Smooth muscle cell (in vitro differentiated cells): ENCODE results near the gene TRPM5. TPM values are rescaled to one million over a fixed set of nuclear protein-coding genes. Genes with fewer than 3 reads are reported as not detected.

Experiments used
- DNase-seq: peaks from one replicate; lab custom pipeline; 2025; ENCODE audit not compliant: unreplicated experiment; lab: John Stamatoyannopoulos, UW
- H2AFZ ChIP-seq: fragments of 200-600 bp; sonication (generic); 2 replicates; pipeline ENCODE4 v1.6.0; 2016; ENCODE audit warnings: antibody characterized with exemption, low read depth, mild to moderate bottlenecking
- H3F3A ChIP-seq: fragments of 200-600 bp; sonication (generic); 2 replicates; pipeline ENCODE4 v1.6.0; 2017; ENCODE audit warnings: antibody characterized with exemption, low read depth
- H3K27ac ChIP-seq: fragments of 200-600 bp; sonication (generic); 2 replicates; pipeline ENCODE4 v1.5.1; 2016; ENCODE audit warnings: low read depth, mild to moderate bottlenecking
- H3K27me3 ChIP-seq: fragments of 200-600 bp; sonication (generic); 2 replicates; pipeline ENCODE4 v1.6.1; 2016; ENCODE audit warnings: low read depth, mild to moderate bottlenecking
- H3K36me3 ChIP-seq: fragments of 200-600 bp; sonication (generic); 2 replicates; pipeline ENCODE4 v1.5.1; 2016; ENCODE audit warnings: low read depth
- H3K4me1 ChIP-seq: fragments of 200-600 bp; sonication (generic); 2 replicates; pipeline ENCODE4 v1.5.1; 2016; ENCODE audit warnings: low read depth
- H3K4me2 ChIP-seq: fragments of 200-600 bp; sonication (generic); 2 replicates; pipeline ENCODE4 v1.6.0; 2016; ENCODE audit warnings: mild to moderate bottlenecking
- H3K4me3 ChIP-seq: fragments of 200-600 bp; sonication (generic); 2 replicates; pipeline ENCODE4 v1.5.1; 2016; ENCODE audit warnings: mild to moderate bottlenecking
- H3K79me2 ChIP-seq: fragments of 200-600 bp; sonication (generic); 2 replicates; pipeline ENCODE4 v1.6.0; 2016; ENCODE audit warnings: low read depth, mild to moderate bottlenecking
- H3K9ac ChIP-seq: fragments of 200-600 bp; sonication (generic); 2 replicates; pipeline ENCODE4 v1.6.0; 2016; ENCODE audit warnings: low read depth
- H3K9me3 ChIP-seq: fragments of 200-600 bp; sonication (generic); replicated peaks from 2 replicates; pipeline ENCODE4 v1.5.1; 2016; ENCODE audit warnings: low read depth
- H4K20me1 ChIP-seq: fragments of 200-600 bp; sonication (generic); 2 replicates; pipeline ENCODE4 v1.6.0; 2016; ENCODE audit warnings: low read depth
- WGBS: methylation state at CpG from one replicate; pipeline ENCODE4 v1.1.7; 2016; ENCODE audit warnings: low lambda C conversion rate; 5-methylcytosine and 5-hydroxymethylcytosine counted together
- polyA plus RNA-seq: library from polyadenylated mRNA; unstranded; fragments of >200 nt; fragmentation: Nextera tagmentation; extraction: Ambion mirVana; gene quantifications from 2 replicates; pipeline ENCODE4 v1.2.1, GENCODE V29; 2016
- total RNA-seq: library from RNA; depleted of rRNA; stranded (reverse); fragments of >200 nt; gene quantifications from 2 replicates; pipeline ENCODE4 v1.2.3, GENCODE V29; 2014
- TF ChIP-seq, protein P1 (sequence below): fragments of 200-600 bp; sonication (generic); IDR thresholded peaks from 2 replicates; pipeline ENCODE4 v1.5.1; 2017; ENCODE audit warnings: borderline replicate concordance, mild to moderate bottlenecking, antibody characterized with exemption; ENCODE audit not compliant: insufficient read depth, poor library complexity, severe bottlenecking

TRPM5 gene
- total and polyA plus RNA-seq, 2 experiments from 2014 or later = not detected

DNA sequence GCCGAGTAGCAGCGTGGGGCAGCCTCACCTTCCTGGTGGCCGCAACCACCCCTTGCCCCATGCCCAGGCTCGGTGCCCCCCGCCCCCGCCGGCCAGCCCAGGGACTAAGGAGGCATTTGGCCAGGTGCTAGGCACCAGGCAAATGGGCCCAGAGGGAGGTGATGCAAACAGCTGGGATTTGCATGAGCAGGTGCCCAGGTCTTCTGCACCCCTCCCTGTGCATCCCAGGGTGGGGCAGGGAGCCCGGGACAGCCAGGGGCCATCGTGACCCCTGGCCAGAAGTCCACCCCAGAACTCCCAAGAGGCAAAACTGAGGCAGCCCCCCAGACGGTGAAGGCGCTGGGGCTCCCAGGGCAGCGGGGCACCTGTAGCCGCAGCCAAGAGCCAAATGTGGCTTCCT lies 18.1 kb downstream of the TRPM5 start:
- no peaks in the 10 kb centered on the region for H3F3A ChIP-seq
- 96% methylated on average over 13 of the region's 13 CpGs for WGBS
- H2AFZ ChIP-seq = no peak overlapping the region
- no peaks in the 10 kb centered on the region for H3K79me2 ChIP-seq
- no peak overlapping the region for H3K27ac ChIP-seq
- H4K20me1 ChIP-seq = no peaks in the 10 kb centered on the region
- no peaks in the 10 kb centered on the region for H3K27me3 ChIP-seq
- H3K36me3 ChIP-seq = no peaks in the 10 kb centered on the region
- no peaks in the 10 kb centered on the region for H3K9me3 ChIP-seq
- no peak overlapping the region for H3K4me2 ChIP-seq
- H3K9ac ChIP-seq = no peak overlapping the region
- H3K4me3 ChIP-seq = no peak overlapping the region
- H3K4me1 ChIP-seq = no peaks in the 10 kb centered on the region
- TF ChIP-seq, protein P1, sequence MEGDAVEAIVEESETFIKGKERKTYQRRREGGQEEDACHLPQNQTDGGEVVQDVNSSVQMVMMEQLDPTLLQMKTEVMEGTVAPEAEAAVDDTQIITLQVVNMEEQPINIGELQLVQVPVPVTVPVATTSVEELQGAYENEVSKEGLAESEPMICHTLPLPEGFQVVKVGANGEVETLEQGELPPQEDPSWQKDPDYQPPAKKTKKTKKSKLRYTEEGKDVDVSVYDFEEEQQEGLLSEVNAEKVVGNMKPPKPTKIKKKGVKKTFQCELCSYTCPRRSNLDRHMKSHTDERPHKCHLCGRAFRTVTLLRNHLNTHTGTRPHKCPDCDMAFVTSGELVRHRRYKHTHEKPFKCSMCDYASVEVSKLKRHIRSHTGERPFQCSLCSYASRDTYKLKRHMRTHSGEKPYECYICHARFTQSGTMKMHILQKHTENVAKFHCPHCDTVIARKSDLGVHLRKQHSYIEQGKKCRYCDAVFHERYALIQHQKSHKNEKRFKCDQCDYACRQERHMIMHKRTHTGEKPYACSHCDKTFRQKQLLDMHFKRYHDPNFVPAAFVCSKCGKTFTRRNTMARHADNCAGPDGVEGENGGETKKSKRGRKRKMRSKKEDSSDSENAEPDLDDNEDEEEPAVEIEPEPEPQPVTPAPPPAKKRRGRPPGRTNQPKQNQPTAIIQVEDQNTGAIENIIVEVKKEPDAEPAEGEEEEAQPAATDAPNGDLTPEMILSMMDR = no peak
- no peak for DNase-seq

DNA sequence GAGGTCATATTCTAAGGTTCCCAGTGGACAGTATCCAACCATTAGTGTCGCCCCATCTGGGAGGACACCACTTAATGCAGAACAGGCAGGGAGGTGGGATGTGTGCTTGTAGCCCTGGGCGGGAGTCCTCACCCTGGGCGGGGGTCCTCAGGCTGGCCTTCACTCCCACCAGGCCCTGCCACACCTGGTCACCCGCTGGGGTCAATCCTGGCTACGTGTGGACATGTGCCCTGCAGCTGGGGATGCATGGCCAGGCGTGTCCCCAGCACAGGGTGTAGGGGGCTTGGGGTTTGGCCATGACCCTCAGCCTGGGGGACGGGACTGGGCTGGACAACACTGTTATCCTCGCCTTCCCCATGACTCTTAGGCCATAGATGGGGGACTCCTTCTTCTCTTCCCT lies 18.8 kb downstream of the TRPM5 start:
- no peaks in the 10 kb centered on the region for H4K20me1 ChIP-seq
- H3K4me3 ChIP-seq = no peak overlapping the region
- WGBS = 91% methylated on average over 8 of the region's 8 CpGs
- H3K9ac ChIP-seq = no peak overlapping the region
- DNase-seq = no peak
- H3K79me2 ChIP-seq = no peaks in the 10 kb centered on the region
- no peaks in the 10 kb centered on the region for H3K9me3 ChIP-seq
- no peak overlapping the region for H3K27ac ChIP-seq
- H3K4me1 ChIP-seq = no peaks in the 10 kb centered on the region
- H3F3A ChIP-seq = no peaks in the 10 kb centered on the region
- no peak overlapping the region for H2AFZ ChIP-seq
- TF ChIP-seq, protein P1 = no peak
- no peaks in the 10 kb centered on the region for H3K36me3 ChIP-seq
- no peaks in the 10 kb centered on the region for H3K27me3 ChIP-seq
- no peak overlapping the region for H3K4me2 ChIP-seq

DNA sequence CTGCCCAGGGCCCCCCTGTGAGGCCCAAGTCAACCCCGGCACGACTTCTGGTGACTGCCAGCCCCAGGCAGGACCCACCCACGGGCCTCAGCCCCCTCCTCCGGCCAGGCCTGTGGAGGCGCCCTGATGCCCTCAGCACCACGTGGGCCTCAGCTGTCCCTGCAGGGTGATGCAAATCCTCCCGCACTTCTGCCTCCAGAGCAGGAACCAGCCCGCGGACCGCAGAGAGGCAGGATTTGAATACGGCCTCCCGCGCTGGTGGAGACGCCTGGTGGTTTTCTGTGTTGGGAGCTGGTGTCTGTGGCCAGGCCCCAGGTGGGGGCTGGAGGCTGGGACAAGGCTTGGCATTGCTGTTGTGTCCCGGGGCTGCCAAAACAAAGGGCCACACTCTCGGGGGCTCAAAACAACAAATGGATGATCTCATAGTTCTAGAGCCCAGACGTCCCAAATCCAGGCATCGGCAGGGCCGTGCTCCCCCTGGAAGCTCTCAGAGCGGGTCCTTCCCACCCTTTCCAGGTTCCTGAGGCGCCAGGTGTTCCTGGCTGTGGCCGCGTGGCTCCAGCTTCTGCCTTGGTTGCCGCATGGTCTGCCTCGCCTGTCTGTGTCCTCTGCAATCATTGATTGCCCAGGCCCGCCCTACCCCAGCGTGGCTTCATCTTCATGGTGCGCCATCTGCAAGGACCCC lies 19.4 kb downstream of the TRPM5 start:
- H3F3A ChIP-seq = no peaks in the 10 kb centered on the region
- H3K4me3 ChIP-seq = no peak overlapping the region
- H3K4me1 ChIP-seq = no peaks in the 10 kb centered on the region
- H3K9me3 ChIP-seq = no peaks in the 10 kb centered on the region
- H3K9ac ChIP-seq = no peak overlapping the region
- no peaks in the 10 kb centered on the region for H3K27me3 ChIP-seq
- no peaks in the 10 kb centered on the region for H4K20me1 ChIP-seq
- H3K79me2 ChIP-seq = no peaks in the 10 kb centered on the region
- TF ChIP-seq, protein P1 = no peak
- 93% methylated on average over 28 of the region's 28 CpGs for WGBS
- no peak overlapping the region for H2AFZ ChIP-seq
- H3K27ac ChIP-seq = no peak overlapping the region
- no peaks in the 10 kb centered on the region for H3K36me3 ChIP-seq
- no peak overlapping the region for H3K4me2 ChIP-seq
- DNase-seq = no peak
